Renal cortex interstitium (tissue), 11 donors: ENCODE data around the gene CALHM5. TPM values are rescaled to one million over a fixed set of nuclear protein-coding genes. Genes with fewer than 3 reads are reported as not detected.
"Not testable (repeated sequence)": the region's sequence is repeated elsewhere in the genome, so short reads cannot be mapped to it uniquely, and the experiment has no call there.

Experiments
- DNase-seq, 11 donors: peaks; one replicate each; pipeline ENCODE4 v3.0.0-alpha.2; 2013; ENCODE audit warnings: low read depth in 9 of 11, low spot score in 4 of 11; ENCODE audit errors: extremely low read depth in 1 of 11
- polyA plus RNA-seq, 3 donors: library from polyadenylated mRNA; unstranded; fragments of 120-200 nt; gene quantifications; one replicate each; pipeline ENCODE4 v1.2.1, GENCODE V29; 2013; ENCODE audit not compliant: insufficient read length in 3 of 3

CALHM5 gene
- polyA plus RNA-seq, 3 donors = 2.3 to 3.4 (median 2.4) TPM

DNA sequence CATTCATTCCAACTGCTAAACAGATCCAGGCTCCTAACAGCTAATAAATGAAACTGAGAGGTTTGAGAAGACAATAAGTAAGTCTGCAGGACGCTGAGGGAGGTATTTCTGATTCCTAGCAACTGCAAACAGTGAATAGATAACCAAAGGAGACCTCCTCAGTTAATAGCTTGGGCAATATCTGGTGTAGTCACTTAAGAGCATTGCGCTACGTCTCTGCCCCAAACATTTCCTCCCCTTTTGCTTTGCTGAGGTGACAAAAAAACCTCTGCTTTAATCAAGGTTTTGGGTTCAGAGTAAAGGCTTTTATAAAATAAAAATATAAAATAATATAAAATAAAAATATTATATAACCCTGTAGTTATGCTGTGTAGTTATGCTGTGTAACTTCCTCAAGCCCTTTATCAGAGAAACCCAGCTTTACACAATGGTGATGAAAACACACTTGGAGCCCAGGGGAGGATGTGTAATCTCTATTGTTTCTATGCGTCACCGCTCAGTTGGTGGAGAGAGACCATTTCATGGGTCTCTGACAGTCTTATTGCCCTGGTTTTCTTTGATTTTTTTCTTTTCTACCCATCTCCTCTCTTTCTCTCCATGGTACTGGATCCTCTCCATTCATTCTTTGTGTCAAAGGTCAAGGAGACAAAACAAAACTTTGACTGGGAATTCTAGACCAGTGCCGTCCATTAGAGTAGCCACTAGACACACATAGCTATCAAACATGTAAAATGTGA lies 18.9 kb upstream of the CALHM5 start:
- no peak for DNase-seq

DNA sequence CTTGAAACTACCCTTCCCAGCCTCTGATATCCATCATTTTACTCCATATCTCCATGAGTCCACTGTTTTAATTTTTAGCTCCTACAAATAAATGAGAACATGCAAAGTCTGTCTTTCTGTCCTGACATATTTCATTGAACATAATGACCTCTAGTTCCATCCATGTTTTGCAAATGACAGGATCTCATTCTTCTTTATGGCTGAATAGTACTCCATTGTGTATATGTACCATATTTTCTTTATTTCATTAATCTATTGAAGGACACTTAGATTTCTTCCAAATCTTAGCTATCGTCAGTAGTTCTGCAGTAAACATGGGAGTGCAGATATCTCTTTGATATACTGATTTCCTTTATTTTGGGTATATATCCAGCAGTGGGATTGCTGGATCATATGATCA lies 16.3 kb upstream of the CALHM5 start:
- DNase-seq = not testable (repeated sequence)

DNA sequence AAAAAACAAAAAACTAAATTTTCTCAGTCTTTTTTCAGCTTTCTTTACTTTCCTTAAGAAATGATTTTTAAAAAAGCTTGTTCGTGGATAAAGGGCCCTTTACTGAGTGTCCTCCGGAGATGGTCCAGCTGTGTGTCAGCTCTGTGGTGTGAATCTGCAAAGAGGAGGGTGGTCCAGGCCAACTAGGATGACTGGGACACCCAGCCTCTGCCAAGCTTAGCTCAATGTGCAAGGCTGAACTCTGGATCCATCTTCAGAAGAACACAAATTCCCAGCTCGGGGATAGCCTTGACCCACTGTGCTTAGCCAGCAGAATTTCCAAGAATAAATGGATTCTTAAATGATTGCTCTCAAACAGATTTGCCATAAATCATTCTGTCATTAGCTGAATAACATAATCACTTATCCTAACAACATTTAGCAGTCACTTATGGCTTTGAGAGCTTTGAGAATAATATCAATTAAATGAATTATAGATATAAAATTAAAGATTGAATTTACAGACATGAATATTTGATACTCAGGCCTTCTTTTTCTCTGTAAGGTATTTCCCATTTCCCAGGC lies 14.2 kb upstream of the CALHM5 start:
- no peak for DNase-seq

DNA sequence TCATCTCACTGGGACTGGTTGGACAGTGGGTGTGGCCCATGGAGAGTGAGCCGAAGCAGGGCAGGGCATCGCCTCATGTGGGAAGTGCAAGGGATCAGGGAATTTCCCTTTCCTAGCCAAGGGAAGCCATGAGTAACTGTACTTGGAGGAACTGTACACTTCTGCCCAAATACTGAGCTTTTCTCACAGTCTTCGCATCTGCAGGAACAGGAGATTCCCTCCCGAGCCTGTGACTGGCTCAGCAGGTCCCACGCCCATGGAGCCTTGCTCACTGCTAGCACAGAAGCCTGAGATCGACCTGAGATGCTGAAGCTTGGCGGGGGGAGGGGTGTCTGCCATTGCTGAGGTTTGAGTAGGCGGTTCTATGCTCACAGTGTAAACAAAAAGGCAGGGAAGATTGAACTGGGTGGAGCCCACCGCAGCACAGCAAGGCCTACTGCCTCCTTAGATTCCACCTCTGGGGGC lies 10.4 kb upstream of the CALHM5 start:
- DNase-seq = no peak

DNA sequence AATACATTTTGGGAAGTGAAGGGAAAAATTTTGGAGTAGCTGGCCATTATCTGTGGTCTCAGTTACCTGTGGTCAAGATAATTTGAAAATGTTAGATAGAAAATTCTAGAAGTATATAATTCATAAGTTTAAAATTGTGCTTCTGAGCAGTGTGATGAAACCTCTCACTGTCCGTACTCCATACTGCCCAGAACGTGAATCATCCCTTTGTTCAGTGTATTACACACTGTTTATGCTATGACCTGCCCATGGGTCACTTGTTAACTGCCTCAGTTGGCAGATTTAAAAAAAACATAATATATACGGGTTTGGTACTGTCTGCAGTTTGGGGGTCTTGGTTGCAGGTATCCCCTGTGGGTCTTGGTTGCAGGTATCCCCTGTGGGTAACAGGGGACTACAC lies 4.1 kb upstream of the CALHM5 start:
- DNase-seq = no peak

DNA sequence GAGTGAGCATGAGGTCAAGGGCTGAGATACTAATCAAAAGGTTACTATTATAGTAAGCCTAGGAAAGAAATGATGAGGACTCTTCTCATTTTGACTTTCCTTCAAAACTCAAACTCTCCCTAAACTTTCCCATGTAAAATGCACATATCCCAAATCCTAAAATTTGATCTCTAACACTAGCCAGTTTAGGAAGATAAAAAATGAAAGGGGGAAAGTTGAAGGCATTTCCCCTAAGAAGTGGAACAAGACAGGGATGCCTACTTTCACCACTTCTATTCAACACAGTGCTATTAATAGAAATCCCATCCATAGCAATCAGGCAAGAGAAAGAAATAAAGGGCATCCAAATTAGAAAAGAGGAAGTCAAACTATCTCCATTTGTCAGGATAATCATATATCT lies 2.9 kb upstream of the CALHM5 start:
- no peak for DNase-seq

DNA sequence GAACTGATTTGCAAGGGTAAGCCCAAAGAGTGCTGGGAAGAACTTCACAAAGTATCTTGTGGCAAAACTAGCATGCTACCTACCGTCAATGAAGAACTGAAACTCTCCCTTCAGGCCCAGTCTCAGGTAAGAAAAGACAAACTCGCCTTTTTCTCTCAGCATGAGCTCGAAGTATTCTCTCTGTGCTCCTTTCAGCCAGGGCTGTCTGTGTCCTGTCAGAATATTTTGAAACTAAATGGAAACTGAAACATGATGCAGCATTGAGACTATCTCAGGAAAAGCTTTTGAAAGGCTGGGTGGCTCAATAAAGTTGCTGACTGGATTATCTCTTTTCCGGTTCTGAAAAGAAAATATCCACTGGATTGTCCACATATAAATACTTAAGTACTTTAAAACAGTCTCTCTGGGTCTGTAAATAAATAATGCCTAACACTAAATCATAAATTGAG lies 696 bp downstream of the CALHM5 start:
- no peak for DNase-seq

DNA sequence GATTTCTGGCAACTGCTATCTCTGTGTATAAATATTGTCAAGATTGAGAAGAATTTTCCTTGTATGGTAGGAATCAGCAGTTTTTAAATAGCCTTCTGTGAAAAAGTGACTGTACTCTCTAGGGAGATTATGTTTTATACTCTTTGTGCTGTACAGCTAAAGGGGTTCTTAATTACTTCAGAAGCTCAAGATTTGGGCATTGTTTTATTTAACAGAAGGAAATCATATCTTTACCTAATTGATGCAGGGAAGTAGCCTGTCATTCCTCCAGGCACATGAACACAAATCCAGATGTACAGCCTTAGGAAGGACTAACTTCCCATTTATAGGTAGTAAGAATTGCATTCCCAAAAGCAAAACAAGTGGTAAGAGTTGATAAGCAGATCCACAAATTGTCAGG lies 1.3 kb downstream of the CALHM5 start:
- no peak for DNase-seq

DNA sequence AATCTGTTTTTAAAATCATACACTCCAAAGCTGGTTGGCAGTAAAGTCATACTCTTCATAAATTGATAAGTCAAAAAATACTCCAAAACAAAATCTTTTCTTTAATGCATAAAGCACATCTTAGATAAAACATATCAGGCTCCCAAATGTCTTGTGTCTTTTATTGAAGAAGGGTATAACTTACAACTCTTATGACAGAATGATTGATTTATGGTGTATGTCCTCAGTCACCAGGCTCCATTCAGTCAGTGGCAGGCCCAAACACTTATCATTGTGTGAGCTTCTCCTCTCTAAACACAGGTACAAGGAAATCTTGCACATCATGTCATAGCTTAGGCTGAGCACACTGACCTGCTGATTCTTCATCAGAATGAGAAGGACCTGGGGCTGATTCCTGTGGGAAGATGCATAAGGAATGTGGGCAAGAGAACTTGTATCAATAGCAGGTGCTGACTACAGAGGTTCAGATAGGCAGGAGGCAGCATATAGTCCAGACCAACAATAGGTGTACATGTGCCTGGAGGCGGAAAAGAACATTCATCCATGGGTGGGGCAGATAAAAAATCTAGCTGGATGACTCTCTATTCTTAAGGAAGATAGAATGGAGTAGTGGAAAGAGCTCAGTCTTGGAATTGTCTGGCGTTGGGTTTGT lies 1.9 kb downstream of the CALHM5 start:
- no peak for DNase-seq

DNA sequence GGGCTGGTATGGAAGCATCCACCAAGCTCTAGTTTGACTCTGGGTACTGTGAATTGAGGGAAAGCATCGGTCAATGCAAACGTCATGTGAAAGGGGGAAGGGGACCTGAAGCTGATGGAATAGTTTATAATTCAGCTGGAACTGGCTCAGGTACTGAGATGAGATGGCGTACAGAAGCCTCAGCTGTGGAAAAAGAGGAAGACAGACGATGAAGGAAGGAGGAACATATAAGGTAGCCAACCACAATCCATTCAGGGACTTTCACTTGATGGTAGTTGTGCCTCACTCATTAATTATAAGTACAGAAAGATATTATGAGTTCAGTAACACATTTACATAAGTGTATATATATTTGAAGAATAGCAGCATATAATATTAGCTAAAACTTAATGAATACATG lies 2.7 kb downstream of the CALHM5 start:
- no peak for DNase-seq

DNA sequence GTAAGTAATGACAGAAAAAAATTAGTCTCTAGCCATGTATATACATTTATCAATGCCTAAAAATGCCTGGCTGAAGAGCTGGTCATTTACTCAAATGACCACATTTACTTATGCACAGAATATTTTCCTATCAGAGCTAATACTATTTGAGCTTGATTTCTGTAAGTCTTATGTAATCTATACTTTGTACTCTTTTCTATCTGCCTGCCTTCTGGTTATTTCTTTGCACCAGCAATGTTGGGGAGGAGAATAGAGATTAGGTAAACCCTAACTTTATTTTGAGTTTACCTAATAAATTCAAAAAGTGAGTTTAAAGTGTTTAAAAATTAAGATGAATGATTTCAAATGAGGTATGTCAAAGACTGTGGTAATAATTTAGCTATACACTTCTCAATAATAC lies 3.7 kb downstream of the CALHM5 start:
- DNase-seq = no peak

DNA sequence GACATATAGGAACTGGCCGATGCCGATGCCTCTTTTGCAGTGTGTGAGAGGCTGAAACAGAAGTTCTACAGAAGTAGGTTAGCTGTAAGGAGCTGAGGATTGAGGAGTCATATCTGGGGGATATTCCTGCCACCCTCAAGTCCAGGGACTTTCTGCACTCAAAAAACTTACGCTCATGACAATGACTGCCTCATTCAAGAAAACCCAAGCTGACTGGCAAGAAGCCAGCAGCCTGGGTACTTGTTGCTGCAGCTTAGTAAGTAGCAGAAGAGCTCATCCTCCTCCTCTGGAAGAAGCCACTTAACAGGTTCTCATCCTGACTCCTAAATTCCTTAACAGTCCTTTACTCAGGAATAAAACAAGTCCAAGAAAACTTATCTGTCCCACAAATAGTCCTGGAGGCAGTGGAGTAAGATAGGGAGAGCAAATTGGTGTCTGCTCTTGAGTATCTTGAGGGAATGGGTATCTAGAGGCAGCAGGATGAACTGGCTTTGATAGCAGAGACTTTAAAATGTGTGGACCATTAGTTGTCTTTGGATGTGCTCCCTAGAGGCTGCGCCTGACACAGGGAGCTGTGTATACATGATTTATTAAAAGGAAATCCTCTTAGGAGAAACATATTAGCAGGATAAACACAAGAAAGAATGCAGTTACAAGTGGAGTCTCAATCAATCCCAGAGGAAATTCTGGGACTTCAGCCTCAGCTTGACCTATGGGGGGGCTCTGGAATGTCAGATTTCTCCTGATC lies 7.4 kb downstream of the CALHM5 start:
- DNase-seq = no peak

DNA sequence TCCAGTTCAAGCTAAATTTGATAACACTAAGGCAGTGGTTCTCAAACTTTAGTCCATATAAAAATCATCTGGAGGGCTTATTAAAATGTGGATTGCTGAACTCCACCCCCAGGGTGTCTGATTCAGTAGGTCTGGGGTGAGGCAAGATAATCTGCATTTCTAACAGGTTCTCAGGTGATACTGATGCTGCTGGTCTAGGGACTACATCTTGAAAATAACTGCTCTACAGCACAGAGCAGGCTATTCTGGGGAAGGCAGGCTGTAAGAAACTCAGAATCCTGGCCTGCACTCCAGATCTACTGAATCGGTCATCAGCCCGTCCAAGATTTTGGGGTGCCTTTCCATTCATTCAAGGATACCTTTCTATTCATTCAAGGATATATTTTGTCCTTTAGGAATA lies 11.5 kb downstream of the CALHM5 start:
- no peak for DNase-seq

DNA sequence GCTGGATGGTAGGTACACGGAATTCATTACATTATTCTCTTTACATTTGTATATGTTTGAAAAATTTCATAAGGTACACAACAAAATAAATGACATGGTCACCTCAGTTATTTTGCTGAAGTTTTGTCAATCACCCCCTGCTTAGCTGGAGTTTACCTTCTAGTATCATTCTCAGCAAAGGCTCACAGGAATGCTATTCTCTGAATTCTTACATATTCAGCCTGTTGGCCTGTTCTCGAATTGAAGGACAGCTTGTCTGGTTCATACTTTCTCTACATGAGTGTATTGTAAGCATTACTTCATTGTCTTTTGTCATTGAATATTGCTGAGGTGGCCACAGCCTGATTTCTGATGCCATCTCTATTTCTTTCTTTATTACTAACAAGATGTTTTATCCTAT lies 12.8 kb downstream of the CALHM5 start:
- DNase-seq = no peak

DNA sequence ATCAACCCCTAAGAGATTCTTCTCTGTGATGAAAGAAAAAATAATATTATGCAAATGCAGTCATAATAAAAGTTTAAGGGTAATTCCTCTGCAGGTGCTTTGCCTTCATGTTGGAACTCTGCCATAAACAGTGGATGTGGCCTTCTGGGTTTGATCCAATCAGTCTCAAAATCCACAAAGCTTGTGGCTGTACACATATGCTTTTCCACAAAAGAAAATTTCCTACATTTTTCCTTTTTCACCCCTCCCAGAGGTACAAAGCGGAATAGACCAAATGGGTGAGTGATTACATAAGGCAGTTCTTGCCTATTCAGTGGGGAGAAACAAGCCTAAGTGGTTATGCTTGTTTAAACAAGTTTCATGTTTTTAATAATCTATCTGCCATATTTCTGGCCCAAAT lies 16.7 kb downstream of the CALHM5 start:
- DNase-seq = no peak

DNA sequence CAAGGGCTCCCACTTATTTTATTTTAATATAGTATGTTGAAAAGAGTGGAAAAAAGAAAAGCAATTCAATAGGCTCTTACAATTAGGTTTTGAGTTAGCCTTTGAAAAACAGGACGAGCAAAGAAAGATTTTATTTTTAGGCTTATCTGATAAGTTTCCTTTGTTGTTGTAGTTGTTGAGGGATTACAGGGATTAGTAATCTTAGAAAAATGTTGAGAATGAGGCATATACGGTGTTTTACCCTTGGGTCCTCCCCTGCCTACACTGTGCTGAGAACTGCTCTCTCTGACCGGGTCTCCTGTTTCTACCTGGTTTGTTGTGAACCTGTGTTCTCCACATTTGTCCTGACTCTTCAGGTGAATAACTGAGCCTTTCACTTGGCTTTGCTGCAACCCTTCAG lies 17.3 kb downstream of the CALHM5 start:
- DNase-seq = no peak

DNA sequence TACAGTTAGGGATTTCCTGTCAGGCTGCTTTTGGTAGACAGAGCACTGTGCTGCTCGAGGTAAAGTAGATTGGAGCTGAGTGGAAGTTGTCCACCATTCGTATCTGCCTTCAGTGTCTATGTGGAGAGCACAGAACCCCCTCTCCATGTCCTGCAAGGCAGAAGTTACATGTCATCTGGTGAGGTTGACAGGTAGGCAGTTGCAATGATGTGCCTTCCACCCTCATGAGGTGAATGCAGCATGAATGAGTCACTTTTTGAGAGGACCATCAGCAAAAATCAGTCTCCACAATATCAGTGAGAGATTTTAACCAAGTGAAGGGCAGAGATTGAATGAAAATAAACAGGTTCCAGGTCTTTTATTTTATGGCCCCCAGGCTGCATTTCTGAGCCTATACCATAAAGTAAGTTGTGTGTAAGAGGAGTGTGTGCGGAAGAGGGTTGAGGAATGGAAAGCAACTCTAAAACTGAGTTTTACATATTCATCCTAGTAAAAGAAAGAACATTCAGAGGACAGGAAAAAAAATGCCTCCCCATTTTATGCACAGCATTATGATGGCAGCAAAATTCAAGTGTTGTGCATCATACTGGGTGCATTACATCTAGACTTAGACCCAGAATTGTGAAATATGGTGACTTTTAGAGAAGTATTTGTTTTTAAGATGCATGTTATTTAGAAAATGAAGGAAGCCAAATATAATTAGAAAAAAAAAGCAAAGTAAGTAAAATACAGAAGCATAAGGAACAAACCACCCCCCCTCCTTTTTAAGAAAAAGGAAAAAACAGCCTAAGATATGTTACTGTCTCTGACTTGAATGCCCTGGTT lies 18.2 kb downstream of the CALHM5 start:
- DNase-seq = no peak

DNA sequence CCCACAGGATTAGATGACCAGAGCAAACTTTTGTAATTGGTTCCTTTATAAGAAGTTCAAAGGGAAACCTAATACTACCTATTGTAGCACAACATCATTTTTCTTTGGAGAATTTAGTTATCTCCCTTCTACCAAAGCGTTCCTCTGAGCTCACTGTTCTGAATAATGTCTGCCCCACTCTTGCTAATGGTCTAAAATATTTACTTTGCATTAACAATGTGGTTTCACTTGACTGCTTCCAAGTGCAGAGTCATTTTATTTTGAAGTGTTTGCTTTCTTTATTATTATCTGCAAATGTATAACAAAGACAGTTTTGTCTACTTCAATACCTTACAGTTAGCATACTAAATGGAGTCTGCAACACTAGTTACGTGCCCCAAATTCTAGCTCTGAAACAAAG lies 19.0 kb downstream of the CALHM5 start:
- DNase-seq = no peak
